Gastrocnemius medialis (tissue), 4 donors: Measurements from ENCODE around the gene LY6G5C. TPM values are rescaled to one million over a fixed set of nuclear protein-coding genes. Genes with fewer than 3 reads are reported as not detected.

Experiments
- ATAC-seq, 2 donors: fragments of 150-250 bp; one replicate each; pipeline ENCODE4 v1.9.1; 2016
- DNase-seq, 2 donors: peaks; one replicate each; pipeline ENCODE4 v3.0.0-alpha.2; 2019
- H3K27ac ChIP-seq, 4 donors: fragments of 200-600 bp; sonication (generic); 1 replicate in 1 of 4; 2 replicates in 3 of 4; pipeline ENCODE4 v1.5.1; 2016 to 2018; ENCODE audit warnings: mild to moderate bottlenecking in 2 of 4, moderate library complexity in 1 of 4
- H3K27me3 ChIP-seq, 3 donors: fragments of 200-600 bp; sonication (generic) in 2 of 3; 1 replicate in 1 of 3; 2 replicates in 2 of 3; pipeline versions ENCODE4 v1.5.1 to v1.6.0; 2016 to 2019; ENCODE audit warnings: mild to moderate bottlenecking in 1 of 3, moderate library complexity in 1 of 3
- H3K36me3 ChIP-seq, 2 donors: fragments of 200-600 bp; sonication (generic) in 1 of 2; one replicate each; pipeline ENCODE4 v1.5.1; 2017 to 2018
- H3K4me1 ChIP-seq, 2 donors: fragments of 200-600 bp; sonication (generic) in 1 of 2; one replicate each; pipeline ENCODE4 v1.5.1; 2016 to 2017; ENCODE audit warnings: mild to moderate bottlenecking in 2 of 2
- H3K4me3 ChIP-seq, 4 donors: fragments of 200-600 bp; sonication (generic) in 3 of 4; 1 replicate in 1 of 4; 2 replicates in 3 of 4; pipeline ENCODE4 v1.5.1; 2016 to 2019; ENCODE audit warnings: mild to moderate bottlenecking in 2 of 4
- H3K9me3 ChIP-seq, 3 donors: fragments of 200-600 bp; sonication (generic) in 2 of 3; 1 replicate in 1 of 3; 2 replicates in 2 of 3; pipeline ENCODE4 v1.5.1; 2016 to 2019
- POLR2A ChIP-seq, 2 donors: fragments of 450-650 bp; IDR thresholded peaks; one replicate each; pipeline ENCODE4 v1.6.1; 2017; ENCODE audit warnings: antibody characterized with exemption in 2 of 2, mild to moderate bottlenecking in 2 of 2, moderate library complexity in 2 of 2
- in situ Hi-C, 4 donors: fragments of 200-750 bp; cut with MboI; loops; one replicate each; pipeline versions ENCODE4 v1.15.0 to v1.8.0; 2017; ENCODE audit warnings: low sequenced_read_pairs in 4 of 4
- intact Hi-C: fragments of 100-400 bp; cut with DNase I; formaldehyde crosslinking; loops from one replicate; pipeline ENCODE4 v1.15.1; 2023; ENCODE audit warnings: low total_unique reads
- total RNA-seq, 4 donors: library from RNA; depleted of rRNA; stranded (reverse); fragments of >200 nt; gene quantifications; one replicate each; pipeline versions ENCODE4 v1.1.0 to v1.2.3, GENCODE V29; 2016
- TF ChIP-seq, protein P1 (sequence below), 5 experiments: fragments of 450-650 bp in 3 of 5; fragments of 200-600 bp in 2 of 5; sonication (generic) in 2 of 5; IDR thresholded peaks in 4 of 5; conservative IDR thresholded peaks in 1 of 5; 1 replicate in 4 of 5; 2 replicates in 1 of 5; pipeline ENCODE4 v1.5.1; 2016 to 2019; ENCODE audit warnings: antibody characterized with exemption in 5 of 5, mild to moderate bottlenecking in 3 of 5, moderate library complexity in 3 of 5

LY6G5C gene
- total RNA-seq, 4 donors from 2014 or later: 1.3 to 3.2 TPM; not detected in 2

DNA sequence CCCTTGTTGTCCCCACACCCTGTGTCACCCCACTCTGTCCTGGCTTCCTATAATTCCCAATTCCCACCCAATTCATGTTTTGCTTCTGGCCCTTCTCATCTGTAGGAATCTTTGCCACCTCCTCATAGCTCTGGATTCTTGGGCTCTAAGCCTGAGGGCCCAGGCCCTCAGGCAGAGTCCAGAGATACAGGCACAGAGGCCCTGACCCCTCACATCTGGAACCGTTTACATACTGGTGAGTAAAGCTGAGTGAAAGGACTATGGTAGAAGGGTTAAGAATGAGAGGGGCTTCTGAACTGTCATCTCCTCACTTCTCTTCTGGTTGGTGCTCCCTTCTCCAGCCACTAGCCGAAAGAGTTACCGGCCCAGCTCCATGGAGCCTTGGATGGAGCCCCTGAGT lies 46.7 kb downstream of the LY6G5C start:
- no peaks in the 10 kb centered on the region for H3K9me3 ChIP-seq

DNA sequence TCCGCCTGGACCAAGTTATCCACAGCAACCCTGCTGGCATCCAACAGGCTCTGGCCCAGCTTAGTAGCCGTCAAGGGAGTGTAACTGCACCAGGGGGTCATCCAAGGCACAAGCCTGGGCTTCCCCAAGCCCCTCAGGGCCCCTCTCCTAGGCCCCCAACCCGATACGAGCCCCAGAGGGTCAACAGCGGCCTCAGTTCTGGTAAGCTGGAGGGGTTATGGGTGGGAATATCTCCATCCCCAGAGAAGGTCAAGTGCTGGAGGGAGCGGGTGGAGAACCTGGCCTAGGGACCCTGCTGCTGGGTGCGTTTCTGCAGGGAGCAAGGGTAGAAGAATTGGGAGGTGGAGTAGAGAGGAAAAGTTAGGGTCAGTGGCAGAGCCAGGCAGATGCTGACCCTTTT lies 47.4 kb downstream of the LY6G5C start:
- in situ Hi-C loops (no loop called here), intact Hi-C loops (no loop called here)
- TF ChIP-seq POLR2A (IDR thresholded peaks at IDR 0.05): no peak
- TF ChIP-seq, protein P1, sequence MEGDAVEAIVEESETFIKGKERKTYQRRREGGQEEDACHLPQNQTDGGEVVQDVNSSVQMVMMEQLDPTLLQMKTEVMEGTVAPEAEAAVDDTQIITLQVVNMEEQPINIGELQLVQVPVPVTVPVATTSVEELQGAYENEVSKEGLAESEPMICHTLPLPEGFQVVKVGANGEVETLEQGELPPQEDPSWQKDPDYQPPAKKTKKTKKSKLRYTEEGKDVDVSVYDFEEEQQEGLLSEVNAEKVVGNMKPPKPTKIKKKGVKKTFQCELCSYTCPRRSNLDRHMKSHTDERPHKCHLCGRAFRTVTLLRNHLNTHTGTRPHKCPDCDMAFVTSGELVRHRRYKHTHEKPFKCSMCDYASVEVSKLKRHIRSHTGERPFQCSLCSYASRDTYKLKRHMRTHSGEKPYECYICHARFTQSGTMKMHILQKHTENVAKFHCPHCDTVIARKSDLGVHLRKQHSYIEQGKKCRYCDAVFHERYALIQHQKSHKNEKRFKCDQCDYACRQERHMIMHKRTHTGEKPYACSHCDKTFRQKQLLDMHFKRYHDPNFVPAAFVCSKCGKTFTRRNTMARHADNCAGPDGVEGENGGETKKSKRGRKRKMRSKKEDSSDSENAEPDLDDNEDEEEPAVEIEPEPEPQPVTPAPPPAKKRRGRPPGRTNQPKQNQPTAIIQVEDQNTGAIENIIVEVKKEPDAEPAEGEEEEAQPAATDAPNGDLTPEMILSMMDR (IDR thresholded peaks at IDR 0.05 in 4 of 5, conservative IDR thresholded peaks at IDR 0.05 in 1 of 5): no peak
- H3K9me3 ChIP-seq: no peaks in the 10 kb centered on the region
- H3K27me3 ChIP-seq: no peaks in the 10 kb centered on the region
- no peak for ATAC-seq
- no peaks in the 10 kb centered on the region for H3K4me1 ChIP-seq
- H3K4me3 ChIP-seq: no peak overlapping the region
- H3K27ac ChIP-seq: no peak overlapping the region
- no peak for DNase-seq
- peaks cover 0 to 99% of the 10 kb centered on the region in 2 donors for H3K36me3 ChIP-seq

More for the DNA sequence above, 46.7 kb downstream of the LY6G5C start:
- Histone ChIP-seq H3K36me3 (peaks cover 0 to 97% of the 10 kb centered on the region in 2 donors), H3K27me3 (no peaks in the 10 kb centered on the region), H3K4me1 (no peaks in the 10 kb centered on the region), H3K4me3 (no peak overlapping the region), H3K27ac (no peak overlapping the region)
- intact Hi-C loops: no loop called here
- ATAC-seq: no peak
- TF ChIP-seq, protein P1 (IDR thresholded peaks at IDR 0.05 in 4 of 5, conservative IDR thresholded peaks at IDR 0.05 in 1 of 5): no peak
- TF ChIP-seq POLR2A (IDR thresholded peaks at IDR 0.05): no peak
- no peak for DNase-seq
- in situ Hi-C loops: no loop called here

DNA sequence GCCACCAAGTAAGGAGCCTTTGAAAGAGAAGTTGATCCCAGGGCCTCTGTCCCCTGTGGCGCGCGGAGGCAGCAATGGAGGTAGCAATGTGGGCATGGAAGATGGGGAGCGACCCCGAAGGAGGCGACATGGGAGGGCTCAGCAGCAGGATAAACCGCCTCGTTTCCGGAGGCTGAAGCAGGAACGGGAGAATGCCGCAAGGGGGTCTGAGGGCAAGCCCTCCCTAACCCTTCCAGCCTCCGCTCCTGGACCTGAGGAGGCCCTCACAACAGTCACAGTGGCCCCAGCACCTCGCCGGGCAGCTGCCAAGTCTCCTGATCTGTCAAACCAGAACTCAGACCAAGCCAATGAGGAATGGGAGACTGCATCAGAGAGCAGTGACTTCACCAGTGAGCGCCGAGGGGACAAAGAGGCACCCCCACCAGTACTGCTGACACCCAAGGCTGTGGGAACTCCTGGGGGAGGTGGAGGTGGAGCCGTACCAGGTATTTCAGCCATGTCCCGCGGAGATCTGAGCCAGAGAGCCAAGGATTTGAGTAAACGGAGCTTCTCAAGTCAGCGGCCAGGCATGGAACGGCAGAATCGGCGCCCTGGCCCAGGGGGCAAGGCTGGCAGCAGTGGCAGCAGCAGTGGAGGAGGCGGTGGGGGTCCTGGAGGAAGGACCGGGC lies 48.5 kb downstream of the LY6G5C start:
- Histone ChIP-seq H3K4me1 (no peaks in the 10 kb centered on the region), H3K9me3 (no peaks in the 10 kb centered on the region), H3K36me3 (peaks cover 2 to 100% of the 10 kb centered on the region in 2 donors), H3K27ac (peak overlapping the region in 1 of 4 donors; percentile 3), H3K27me3 (no peaks in the 10 kb centered on the region), H3K4me3 (no peak overlapping the region)
- no peak for TF ChIP-seq POLR2A (IDR thresholded peaks at IDR 0.05)
- TF ChIP-seq, protein P1 (IDR thresholded peaks at IDR 0.05 in 4 of 5, conservative IDR thresholded peaks at IDR 0.05 in 1 of 5): no peak
- intact Hi-C loops (no loop called here), in situ Hi-C loops (no loop called here)
- ATAC-seq (no peak), DNase-seq (no peak)

DNA sequence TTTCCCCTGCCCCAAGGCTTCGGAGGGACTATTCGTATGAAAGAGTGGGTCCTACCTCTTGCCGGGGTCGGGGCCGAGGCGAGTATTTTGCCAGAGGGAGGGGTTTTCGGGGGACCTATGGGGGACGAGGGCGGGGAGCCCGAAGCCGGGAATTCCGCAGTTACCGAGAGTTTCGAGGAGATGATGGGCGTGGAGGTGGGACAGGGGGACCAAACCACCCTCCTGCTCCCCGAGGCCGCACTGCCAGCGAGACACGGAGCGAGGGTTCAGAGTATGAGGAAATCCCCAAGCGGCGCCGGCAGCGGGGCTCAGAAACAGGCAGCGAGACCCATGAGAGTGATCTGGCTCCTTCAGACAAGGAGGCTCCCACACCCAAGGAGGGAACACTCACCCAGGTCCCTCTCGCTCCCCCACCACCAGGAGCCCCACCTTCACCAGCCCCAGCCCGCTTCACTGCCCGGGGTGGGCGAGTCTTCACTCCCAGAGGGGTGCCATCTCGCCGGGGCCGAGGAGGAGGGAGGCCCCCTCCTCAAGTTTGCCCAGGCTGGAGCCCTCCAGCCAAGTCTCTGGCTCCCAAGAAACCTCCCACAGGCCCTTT lies 49.1 kb downstream of the LY6G5C start:
- DNase-seq (no peak), ATAC-seq (no peak)
- no peak overlapping the region for H3K27ac ChIP-seq
- in situ Hi-C loops: no loop called here
- no peaks in the 10 kb centered on the region for H3K27me3 ChIP-seq
- H3K4me1 ChIP-seq: no peaks in the 10 kb centered on the region
- H3K36me3 ChIP-seq: peaks cover 2 to 100% of the 10 kb centered on the region in 2 donors
- TF ChIP-seq, protein P1 (IDR thresholded peaks at IDR 0.05 in 4 of 5, conservative IDR thresholded peaks at IDR 0.05 in 1 of 5): no peak
- no peak for TF ChIP-seq POLR2A (IDR thresholded peaks at IDR 0.05)
- no peak overlapping the region for H3K4me3 ChIP-seq
- intact Hi-C loops: no loop called here
- H3K9me3 ChIP-seq: no peaks in the 10 kb centered on the region
